Measurements from ENCODE around the gene SPATA22. TPM values are rescaled to one million over a fixed set of nuclear protein-coding genes. Genes with fewer than 3 reads are reported as not detected.

SPATA22 gene
- total RNA-seq, 1 donor from 2014 or later, result not detected

GRCh38 chr17:3511852-3512504 is 40.4 kb upstream of the SPATA22 start:
- H3K9me3 Mint-ChIP-seq (ENCODE audit: unreplicated experiment), result no peaks in the 10 kb centered on the region
- peaks cover 3% of the 10 kb centered on the region for H3K27me3 Mint-ChIP-seq (ENCODE audit: unreplicated experiment)
- no peaks in the 10 kb centered on the region for H3K36me3 Mint-ChIP-seq (ENCODE audit: unreplicated experiment)
- no peak overlapping the region for H3K4me3 Mint-ChIP-seq (ENCODE audit: unreplicated experiment)
- H3K4me1 Mint-ChIP-seq (ENCODE audit: low read depth, unreplicated experiment), result peaks cover 9% of the 10 kb centered on the region
- no peak overlapping the region for H3K27ac Mint-ChIP-seq (ENCODE audit: unreplicated experiment)
- DNase-seq, result no peak
- no peak for TF ChIP-seq CTCF (IDR thresholded peaks at IDR 0.05; ENCODE audit: partially characterized antibody, unreplicated experiment)

DNA sequence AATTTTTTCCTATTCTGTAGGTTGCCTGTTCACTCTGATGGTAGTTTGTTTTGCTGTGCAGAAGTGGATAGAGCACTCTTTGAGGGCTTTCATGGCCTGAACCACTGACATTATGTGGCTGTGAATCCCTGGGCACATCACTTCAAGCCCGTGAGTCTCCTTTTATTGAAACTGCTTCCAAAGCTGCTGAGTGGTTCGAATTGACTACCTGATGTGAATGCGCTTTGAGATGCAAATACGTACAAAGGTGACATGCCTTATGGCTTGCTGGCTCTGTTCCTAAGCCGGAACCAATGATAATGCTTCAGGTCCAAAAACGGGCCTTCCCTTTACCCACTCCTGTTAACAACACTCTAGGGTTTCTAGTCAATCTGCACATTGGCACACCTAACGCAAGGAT is 38.5 kb upstream of the SPATA22 start:
- Mint-ChIP-seq H3K4me3 (ENCODE audit: unreplicated experiment) (no peak overlapping the region), H3K4me1 (ENCODE audit: low read depth, unreplicated experiment) (peaks cover 8% of the 10 kb centered on the region), H3K9me3 (ENCODE audit: unreplicated experiment) (no peaks in the 10 kb centered on the region), H3K27ac (ENCODE audit: unreplicated experiment) (no peak overlapping the region), H3K36me3 (ENCODE audit: unreplicated experiment) (peaks cover 2% of the 10 kb centered on the region), H3K27me3 (ENCODE audit: unreplicated experiment) (peaks cover 3% of the 10 kb centered on the region)
- DNase-seq, result no peak
- TF ChIP-seq CTCF (IDR thresholded peaks at IDR 0.05; ENCODE audit: partially characterized antibody, unreplicated experiment), result no peak

GRCh38 chr17:3507869-3508268 is 36.2 kb upstream of the SPATA22 start:
- Mint-ChIP-seq H3K36me3 (ENCODE audit: unreplicated experiment) (peaks cover 5% of the 10 kb centered on the region), H3K27ac (ENCODE audit: unreplicated experiment) (no peak overlapping the region), H3K4me3 (ENCODE audit: unreplicated experiment) (no peak overlapping the region), H3K9me3 (ENCODE audit: unreplicated experiment) (no peaks in the 10 kb centered on the region), H3K27me3 (ENCODE audit: unreplicated experiment) (peaks cover 1% of the 10 kb centered on the region), H3K4me1 (ENCODE audit: low read depth, unreplicated experiment) (peaks cover 5% of the 10 kb centered on the region)
- no peak for TF ChIP-seq CTCF (IDR thresholded peaks at IDR 0.05; ENCODE audit: partially characterized antibody, unreplicated experiment)
- no peak for DNase-seq

- peaks cover 1% of the 10 kb centered on the region for H3K27me3 Mint-ChIP-seq (ENCODE audit: unreplicated experiment)
- TF ChIP-seq CTCF (IDR thresholded peaks at IDR 0.05; ENCODE audit: partially characterized antibody, unreplicated experiment), result no peak
- H3K9me3 Mint-ChIP-seq (ENCODE audit: unreplicated experiment), result no peaks in the 10 kb centered on the region
- no peak overlapping the region for H3K27ac Mint-ChIP-seq (ENCODE audit: unreplicated experiment)
- H3K4me3 Mint-ChIP-seq (ENCODE audit: unreplicated experiment), result no peak overlapping the region
- DNase-seq, result no peak
- H3K36me3 Mint-ChIP-seq (ENCODE audit: unreplicated experiment), result peaks cover 5% of the 10 kb centered on the region
- H3K4me1 Mint-ChIP-seq (ENCODE audit: low read depth, unreplicated experiment), result peaks cover 2% of the 10 kb centered on the region
Measured at GRCh38 chr17:3507071-3507470, 35.5 kb upstream of the SPATA22 start.

GRCh38 chr17:3506054-3506453 is 34.4 kb upstream of the SPATA22 start:
- Mint-ChIP-seq H3K4me1 (ENCODE audit: low read depth, unreplicated experiment) (peaks cover 2% of the 10 kb centered on the region), H3K36me3 (ENCODE audit: unreplicated experiment) (peaks cover 9% of the 10 kb centered on the region), H3K4me3 (ENCODE audit: unreplicated experiment) (no peak overlapping the region), H3K9me3 (ENCODE audit: unreplicated experiment) (no peaks in the 10 kb centered on the region), H3K27ac (ENCODE audit: unreplicated experiment) (no peak overlapping the region), H3K27me3 (ENCODE audit: unreplicated experiment) (peaks cover 1% of the 10 kb centered on the region)
- DNase-seq, result no peak
- TF ChIP-seq CTCF (IDR thresholded peaks at IDR 0.05; ENCODE audit: partially characterized antibody, unreplicated experiment), result no peak

All from glutamatergic neuron (in vitro differentiated cells).